H1 (cell line): ENCODE measurements around the gene TMEM244.

Experiments
- CEBPB ChIP-seq: IDR thresholded peaks from 2 replicates; pipeline ENCODE4 v1.6.1; 2012; ENCODE audit warnings: low read depth, low read length
- CTCF ChIP-seq, 3 experiments: IDR thresholded peaks; 1 replicate in 2 of 3; 2 replicates in 1 of 3; pipeline versions ENCODE4 v1.5.1 to v1.6.1; 2011; ENCODE audit warnings: low read length in 3 of 3, mild to moderate bottlenecking in 3 of 3, inconsistent platforms in 2 of 3, low read depth in 1 of 3, moderate library complexity in 1 of 3; ENCODE audit not compliant: insufficient read depth in 1 of 3; ENCODE audit errors: control extremely low read depth in 1 of 3
- GTF2F1 ChIP-seq: IDR thresholded peaks from 2 replicates; pipeline ENCODE4 v1.6.1; 2012; ENCODE audit warnings: low read depth, low read length, improper control_type of control experiment, borderline replicate concordance
- JUN ChIP-seq: IDR thresholded peaks from 2 replicates; pipeline ENCODE4 v1.6.1; 2011; ENCODE audit warnings: low read depth, mild to moderate bottlenecking, improper control_type of control experiment, low read length
- MAX ChIP-seq: IDR thresholded peaks from 2 replicates; pipeline ENCODE4 v1.6.1; 2012; ENCODE audit warnings: inconsistent platforms
- NANOG ChIP-seq: IDR thresholded peaks from 2 replicates; pipeline ENCODE4 v1.6.1; 2011; ENCODE audit warnings: low read length, low read depth, mild to moderate bottlenecking, inconsistent platforms; ENCODE audit not compliant: insufficient read depth, poor library complexity, severe bottlenecking
- POLR2A ChIP-seq, 2 experiments: IDR thresholded peaks; 1 replicate in 1 of 2; 2 replicates in 1 of 2; pipeline ENCODE4 v1.6.1; 2011; ENCODE audit warnings: low read depth in 2 of 2, low read length in 2 of 2, mild to moderate bottlenecking in 2 of 2; ENCODE audit errors: control extremely low read depth in 1 of 2
- POLR2AphosphoS5 ChIP-seq: IDR thresholded peaks from 2 replicates; pipeline ENCODE4 v1.6.1; 2011; ENCODE audit warnings: low read depth, low read length
- TBP ChIP-seq: IDR thresholded peaks from 2 replicates; pipeline ENCODE4 v1.6.1; 2011; ENCODE audit warnings: low read depth, low read length, improper control_type of control experiment

GRCh38 chr6:129884211-129884610 lies 23.1 kb upstream of the TMEM244 start:
- TF ChIP-seq CTCF (IDR thresholded peaks at IDR 0.05; ENCODE audit: control extremely low read depth in 1 of 3, insufficient read depth in 1 of 3, low read depth in 1 of 3, low read length in 3 of 3) (no peak), POLR2AphosphoS5 (no peak), GTF2F1 (no peak), POLR2A (IDR thresholded peaks at IDR 0.05; ENCODE audit: control extremely low read depth in 1 of 2, low read depth in 2 of 2, low read length in 2 of 2) (no peak), TBP (no peak), JUN (no peak), MAX (no peak), NANOG (no peak), CEBPB (no peak)
